ENCODE measurements around the gene HOXA13.
A peak's percentile ranks its signal among the peaks of the same experiment; 100 is the strongest.

HOXA13 gene

DNA sequence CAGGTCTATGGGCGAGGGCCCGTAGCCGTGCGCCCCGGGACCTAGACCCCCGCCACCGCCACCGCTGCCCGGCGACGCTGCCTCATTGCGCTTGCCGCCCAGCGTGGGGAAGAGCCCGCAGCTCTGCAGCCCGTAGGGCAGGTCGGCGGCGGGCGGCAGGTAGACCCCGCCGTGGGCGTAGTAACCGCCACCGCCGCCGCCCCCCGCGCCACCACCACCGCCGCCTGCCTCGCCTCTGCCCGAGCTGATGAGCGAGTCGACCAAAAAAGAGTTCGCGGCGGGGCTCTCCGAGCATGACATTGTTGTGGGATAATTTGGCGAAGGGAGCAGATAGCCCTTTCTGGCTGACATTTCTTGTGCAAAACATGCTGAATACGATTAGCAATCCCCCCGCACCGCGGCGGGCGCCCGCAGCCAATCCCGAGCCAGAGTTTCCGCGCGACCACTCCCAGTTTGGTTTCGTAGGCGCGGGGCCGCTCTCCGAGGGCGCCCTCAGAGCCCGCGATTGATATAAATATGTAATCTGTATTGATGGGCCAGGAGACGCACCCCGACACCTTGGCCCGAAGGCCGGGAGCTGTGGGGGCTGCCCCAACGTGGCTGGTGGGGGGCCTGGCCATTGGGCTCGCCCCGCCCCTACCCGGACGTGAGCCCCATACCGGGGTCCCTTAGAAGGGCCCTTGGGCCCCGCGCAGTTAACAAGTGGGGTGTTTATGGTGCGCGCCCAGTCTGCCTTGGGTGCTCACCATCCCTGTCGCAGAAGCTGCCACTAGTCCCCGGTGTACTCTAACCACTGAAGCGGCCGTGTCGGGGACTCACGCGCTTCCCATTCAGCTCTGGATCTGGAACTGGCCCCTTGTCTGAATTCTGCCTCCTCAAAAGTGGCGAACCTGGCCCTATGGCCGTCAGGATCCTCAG is 25.7 kb downstream of the HOXA13 start, which contains the start of gene HOXA10:
Gene HOXA10, minus strand, starts transcription at position 365 of the 918 bp plus-strand sequence. Its CDS starts 14 bp downstream, at position 351.
- DNase-seq (ENCODE audit: low read depth) = no peak
- TF ChIP-seq, protein P1, sequence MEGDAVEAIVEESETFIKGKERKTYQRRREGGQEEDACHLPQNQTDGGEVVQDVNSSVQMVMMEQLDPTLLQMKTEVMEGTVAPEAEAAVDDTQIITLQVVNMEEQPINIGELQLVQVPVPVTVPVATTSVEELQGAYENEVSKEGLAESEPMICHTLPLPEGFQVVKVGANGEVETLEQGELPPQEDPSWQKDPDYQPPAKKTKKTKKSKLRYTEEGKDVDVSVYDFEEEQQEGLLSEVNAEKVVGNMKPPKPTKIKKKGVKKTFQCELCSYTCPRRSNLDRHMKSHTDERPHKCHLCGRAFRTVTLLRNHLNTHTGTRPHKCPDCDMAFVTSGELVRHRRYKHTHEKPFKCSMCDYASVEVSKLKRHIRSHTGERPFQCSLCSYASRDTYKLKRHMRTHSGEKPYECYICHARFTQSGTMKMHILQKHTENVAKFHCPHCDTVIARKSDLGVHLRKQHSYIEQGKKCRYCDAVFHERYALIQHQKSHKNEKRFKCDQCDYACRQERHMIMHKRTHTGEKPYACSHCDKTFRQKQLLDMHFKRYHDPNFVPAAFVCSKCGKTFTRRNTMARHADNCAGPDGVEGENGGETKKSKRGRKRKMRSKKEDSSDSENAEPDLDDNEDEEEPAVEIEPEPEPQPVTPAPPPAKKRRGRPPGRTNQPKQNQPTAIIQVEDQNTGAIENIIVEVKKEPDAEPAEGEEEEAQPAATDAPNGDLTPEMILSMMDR (IDR thresholded peaks at IDR 0.05; ENCODE audit: control insufficient read depth, extremely low read depth, insufficient read depth) = no peak
- peak within 1 kb of the TSS; percentile 42 for H3K4me3 ChIP-seq (ENCODE audit: low read depth, low read length)

DNA sequence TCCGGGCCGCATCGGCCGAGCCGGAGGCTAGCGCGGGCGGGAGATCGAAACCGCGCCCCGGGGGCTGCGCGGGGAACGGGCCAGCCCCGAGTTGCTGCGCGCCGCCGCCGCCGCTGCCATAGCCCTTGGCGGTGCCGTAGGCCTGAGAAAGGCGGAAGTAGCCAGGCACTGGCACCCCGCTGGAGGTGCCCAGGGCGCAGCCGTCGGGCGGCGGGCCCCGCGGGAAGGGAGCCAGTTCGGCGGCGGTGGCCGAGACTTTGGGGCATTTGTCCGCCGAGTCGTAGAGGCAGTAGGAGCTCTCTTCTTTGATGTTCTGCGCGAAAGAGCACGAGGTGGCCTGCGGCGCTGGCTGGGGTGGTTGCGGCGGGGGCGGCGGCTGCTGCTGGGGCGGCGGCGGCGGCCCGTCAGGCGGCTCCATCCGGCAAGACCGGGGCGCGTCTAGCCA is 26.4 kb downstream of the HOXA13 start:
- peak overlapping the region; percentile 42 for H3K4me3 ChIP-seq (ENCODE audit: low read depth, low read length)
- TF ChIP-seq, protein P1 (IDR thresholded peaks at IDR 0.05; ENCODE audit: control insufficient read depth, extremely low read depth, insufficient read depth) = no peak
- DNase-seq (ENCODE audit: low read depth) = no peak

DNA sequence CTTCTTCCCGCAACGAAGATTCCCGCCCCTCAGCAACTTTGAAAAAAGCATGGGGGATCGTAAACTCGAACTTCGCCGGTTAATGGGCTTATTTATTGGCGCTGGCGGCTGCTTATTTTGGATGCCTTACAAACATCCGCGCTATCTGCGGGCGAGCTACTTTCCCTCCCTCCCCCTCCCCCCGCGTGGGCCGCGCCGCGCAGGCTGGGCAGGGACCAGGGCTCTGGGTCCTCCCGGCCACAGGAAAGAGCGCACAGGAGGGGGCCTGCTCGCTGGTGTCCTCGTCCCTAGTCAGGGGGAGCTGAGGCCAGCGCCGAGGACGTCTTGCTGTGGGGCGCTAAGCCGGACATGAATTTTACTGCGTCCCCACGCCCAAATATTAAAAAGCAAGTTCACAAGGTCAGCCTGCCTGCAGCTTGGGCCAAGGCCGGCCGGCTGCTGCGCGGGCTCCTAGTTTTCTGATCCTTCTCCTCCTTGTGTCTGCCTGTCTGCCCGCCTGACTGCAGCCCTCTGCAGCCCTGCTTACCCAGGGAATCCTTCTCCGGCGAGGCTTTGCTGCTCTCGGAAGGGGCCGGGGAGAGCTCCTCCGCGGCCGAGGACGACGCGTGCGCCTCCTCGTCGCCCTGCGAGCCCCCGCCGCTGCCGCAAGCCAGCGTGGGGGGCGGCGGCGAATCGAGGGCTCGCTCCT is 26.9 kb downstream of the HOXA13 start:
- DNase-seq (ENCODE audit: low read depth) = no peak
- peak overlapping the region; percentile 42 for H3K4me3 ChIP-seq (ENCODE audit: low read depth, low read length)
- TF ChIP-seq, protein P1 (IDR thresholded peaks at IDR 0.05; ENCODE audit: control insufficient read depth, extremely low read depth, insufficient read depth) = no peak

DNA sequence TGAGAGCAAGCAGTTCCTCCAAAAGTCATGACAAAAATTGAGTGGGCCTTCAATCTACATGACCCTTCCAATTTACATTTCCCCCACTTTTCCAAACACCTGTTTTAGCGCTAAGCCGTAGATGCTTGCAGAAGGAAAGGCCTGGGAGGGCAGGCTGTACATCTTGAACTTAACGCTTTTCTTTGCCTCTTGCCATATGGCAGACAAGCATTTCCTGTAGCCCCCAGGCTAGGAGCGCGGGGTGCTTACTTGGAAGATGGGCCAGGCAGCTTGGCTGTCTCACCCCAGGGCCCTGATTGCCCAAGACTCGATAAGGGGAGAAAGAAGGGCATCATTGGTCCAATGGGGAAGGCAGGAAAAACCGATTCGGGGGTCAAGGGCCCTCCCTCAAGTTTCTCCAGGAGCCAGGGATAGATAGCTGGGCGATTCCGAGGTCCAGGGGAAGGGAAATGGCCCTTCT is 27.5 kb downstream of the HOXA13 start:
- H3K4me3 ChIP-seq (ENCODE audit: low read depth, low read length) = peak overlapping the region; percentile 42
- no peak for DNase-seq (ENCODE audit: low read depth)
- TF ChIP-seq, protein P1 (IDR thresholded peaks at IDR 0.05; ENCODE audit: control insufficient read depth, extremely low read depth, insufficient read depth) = no peak

DNA sequence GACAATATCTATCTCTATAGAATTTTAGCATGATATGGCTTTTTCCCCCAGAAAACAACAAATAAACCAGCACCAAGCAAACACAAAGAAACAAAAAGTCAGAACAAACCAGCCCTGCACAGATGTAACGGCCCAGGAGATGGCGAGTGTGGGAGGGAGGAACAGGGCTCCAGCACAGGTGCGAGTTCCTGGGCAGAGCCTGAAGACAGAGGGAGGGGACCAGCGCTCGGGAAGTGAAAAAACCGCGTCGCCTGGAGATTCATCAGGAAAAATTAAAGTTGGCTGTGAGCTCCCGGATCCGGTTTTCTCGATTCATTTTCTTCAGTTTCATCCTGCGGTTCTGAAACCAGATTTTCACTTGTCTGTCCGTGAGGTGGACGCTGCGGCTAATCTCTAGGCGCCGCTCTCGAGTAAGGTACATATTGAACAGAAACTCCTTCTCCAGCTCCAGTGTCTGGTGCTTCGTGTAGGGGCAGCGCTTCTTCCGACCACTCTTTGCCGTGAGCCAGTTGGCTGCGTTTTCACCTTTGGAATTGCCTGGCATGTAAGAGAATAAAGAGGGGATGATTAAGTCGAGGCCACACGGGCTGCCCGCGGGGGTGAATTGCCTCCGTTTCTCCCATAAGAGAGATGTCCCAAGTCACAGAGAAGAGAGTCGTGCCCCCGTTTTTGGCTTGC is 28.1 kb downstream of the HOXA13 start:
- DNase-seq (ENCODE audit: low read depth) = no peak
- peak overlapping the region; percentile 42 for H3K4me3 ChIP-seq (ENCODE audit: low read depth, low read length)
- TF ChIP-seq, protein P1 (IDR thresholded peaks at IDR 0.05; ENCODE audit: control insufficient read depth, extremely low read depth, insufficient read depth) = peak; percentile 32

DNA sequence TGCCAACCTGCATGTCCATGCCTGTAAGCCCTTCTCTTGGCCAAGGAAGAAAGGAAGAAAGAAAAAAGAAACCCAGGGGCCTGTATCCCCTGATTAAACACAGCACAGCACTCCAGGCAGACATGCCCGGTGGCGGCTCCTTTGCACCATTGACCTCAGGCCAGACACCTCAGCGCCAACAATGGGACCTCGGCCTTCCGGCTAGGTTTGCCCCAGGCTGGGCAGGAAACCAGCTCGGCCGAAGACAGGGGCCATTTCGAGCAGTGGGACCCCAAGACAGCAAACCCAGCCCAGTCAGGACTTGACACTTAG is 28.6 kb downstream of the HOXA13 start:
- peak overlapping the region; percentile 42 for H3K4me3 ChIP-seq (ENCODE audit: low read depth, low read length)
- DNase-seq (ENCODE audit: low read depth) = no peak
- TF ChIP-seq, protein P1 (IDR thresholded peaks at IDR 0.05; ENCODE audit: control insufficient read depth, extremely low read depth, insufficient read depth) = no peak

Data from LNCaP clone FGC (cell line).